Measurements from ENCODE around the gene TMEM221.
"Not testable (repeated sequence)": the region's sequence is repeated elsewhere in the genome, so short reads cannot be mapped to it uniquely, and the experiment has no call there.

The TMEM221 gene

DNA sequence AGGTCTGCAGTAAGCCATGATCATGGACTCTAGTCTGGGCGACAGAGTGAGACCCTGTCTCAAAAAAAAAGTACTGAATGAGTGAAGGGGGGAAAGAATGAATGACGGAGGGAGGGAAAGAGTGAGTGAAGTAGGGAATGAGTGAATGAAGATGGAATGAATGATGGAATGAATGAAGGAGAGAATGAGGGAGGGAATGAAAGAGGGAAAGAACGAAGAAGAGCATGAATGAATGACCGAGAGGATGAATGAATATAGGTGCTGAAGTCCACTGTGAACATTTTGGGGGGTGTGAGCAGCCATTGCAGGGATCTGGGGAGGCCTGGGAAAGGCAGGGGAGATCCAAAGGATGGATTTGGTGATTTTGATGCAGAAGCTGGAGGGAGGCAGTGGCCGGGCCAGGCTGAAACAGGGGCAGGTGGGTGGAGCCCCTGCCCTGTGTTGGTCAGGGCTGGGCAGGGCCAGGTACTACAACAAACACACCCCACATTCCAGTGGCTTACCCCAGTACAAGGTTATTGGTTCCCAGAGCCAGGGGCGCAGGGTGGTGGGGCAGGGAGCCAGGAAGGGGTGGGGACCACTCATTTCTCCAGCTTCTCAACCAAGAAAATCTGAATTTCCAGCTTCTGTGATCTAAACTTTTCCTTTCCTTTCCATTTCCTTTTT is 36.2 kb upstream of the TMEM221 start:
- Histone ChIP-seq H3K27me3 (ENCODE audit: control insufficient read depth, insufficient read depth, low read length) (no peaks in the 10 kb centered on the region), H3K9me3 (ENCODE audit: control insufficient read depth, insufficient read depth, low read length) (no peaks in the 10 kb centered on the region), H3K4me1 (ENCODE audit: control insufficient read depth, insufficient read depth, low read length) (peaks cover 2% of the 10 kb centered on the region), H3K36me3 (ENCODE audit: control insufficient read depth, insufficient read depth, low read length) (no peaks in the 10 kb centered on the region), H3K9ac (ENCODE audit: low read depth, low read length) (no peak overlapping the region), H3K4me3 (ENCODE audit: low read depth, low read length) (no peak overlapping the region)

DNA sequence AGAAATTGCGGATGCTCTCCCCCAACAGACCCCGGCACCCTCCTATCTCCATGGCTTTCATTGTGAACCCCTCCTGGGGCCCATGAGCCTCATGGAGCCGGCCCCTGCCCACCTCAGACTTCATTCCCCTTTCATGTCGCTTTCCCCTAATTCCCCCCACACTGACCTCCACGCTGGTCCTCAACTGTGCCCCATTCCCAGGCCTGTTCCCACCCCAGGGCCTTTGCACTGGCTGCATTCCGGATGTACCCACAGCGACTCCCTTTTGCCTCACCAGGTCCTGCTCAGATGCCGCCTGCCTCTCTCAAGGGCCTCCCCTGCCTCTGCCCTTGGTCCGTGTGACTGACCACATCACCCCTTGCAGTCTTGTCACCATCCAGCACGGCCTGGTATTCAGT is 35.1 kb upstream of the TMEM221 start:
- H3K4me1 ChIP-seq (ENCODE audit: control insufficient read depth, insufficient read depth, low read length) = peaks cover 2% of the 10 kb centered on the region
- H3K27me3 ChIP-seq (ENCODE audit: control insufficient read depth, insufficient read depth, low read length) = no peaks in the 10 kb centered on the region
- no peaks in the 10 kb centered on the region for H3K36me3 ChIP-seq (ENCODE audit: control insufficient read depth, insufficient read depth, low read length)
- H3K4me3 ChIP-seq (ENCODE audit: low read depth, low read length) = no peak overlapping the region
- H3K9ac ChIP-seq (ENCODE audit: low read depth, low read length) = no peak overlapping the region
- no peaks in the 10 kb centered on the region for H3K9me3 ChIP-seq (ENCODE audit: control insufficient read depth, insufficient read depth, low read length)

DNA sequence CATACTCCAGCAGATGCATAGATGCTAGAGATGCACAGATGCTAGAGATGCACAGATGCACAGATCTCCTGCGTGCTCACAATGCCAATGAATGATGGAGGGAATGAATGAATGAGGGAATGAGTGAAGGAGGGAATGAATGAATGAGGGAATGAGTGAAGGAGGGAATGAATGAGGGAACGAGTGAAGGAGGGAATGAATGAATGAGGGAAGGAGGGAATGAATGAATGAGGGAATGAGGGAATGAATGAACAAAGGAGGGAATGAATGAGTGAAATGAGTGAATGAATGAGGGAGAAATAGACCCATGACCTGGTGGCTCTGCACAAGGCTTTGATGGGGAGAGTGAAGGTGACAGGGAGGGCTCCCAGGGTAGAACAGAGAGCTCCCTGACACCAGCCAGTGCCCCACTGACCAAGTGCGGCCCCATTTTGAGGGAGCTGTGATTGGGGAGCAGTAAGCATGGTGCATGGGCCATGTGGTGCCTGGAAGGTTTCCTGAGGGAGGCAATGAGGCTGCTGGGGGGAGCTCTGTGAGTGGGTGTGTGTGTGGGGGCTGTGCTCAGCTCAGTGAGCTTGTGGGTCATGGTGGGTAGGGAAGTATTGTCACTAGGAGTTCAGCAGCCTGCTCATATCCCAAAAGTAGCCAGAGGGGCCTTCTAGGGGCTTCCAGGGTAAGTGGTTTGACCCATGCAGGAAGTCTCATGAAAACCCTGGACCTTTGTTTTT is 34.6 kb upstream of the TMEM221 start:
- H3K36me3 ChIP-seq (ENCODE audit: control insufficient read depth, insufficient read depth, low read length) = no peaks in the 10 kb centered on the region
- H3K4me3 ChIP-seq (ENCODE audit: low read depth, low read length) = no peak overlapping the region
- no peak overlapping the region for H3K9ac ChIP-seq (ENCODE audit: low read depth, low read length)
- H3K9me3 ChIP-seq (ENCODE audit: control insufficient read depth, insufficient read depth, low read length) = no peaks in the 10 kb centered on the region
- no peaks in the 10 kb centered on the region for H3K27me3 ChIP-seq (ENCODE audit: control insufficient read depth, insufficient read depth, low read length)
- no peaks in the 10 kb centered on the region for H3K4me1 ChIP-seq (ENCODE audit: control insufficient read depth, insufficient read depth, low read length)

- Histone ChIP-seq H3K27me3 (ENCODE audit: control insufficient read depth, insufficient read depth, low read length) (no peaks in the 10 kb centered on the region), H3K9ac (ENCODE audit: low read depth, low read length) (no peak overlapping the region)
Observed at GRCh38 chr19:17481986-17482385, 33.5 kb upstream of the TMEM221 start.

DNA sequence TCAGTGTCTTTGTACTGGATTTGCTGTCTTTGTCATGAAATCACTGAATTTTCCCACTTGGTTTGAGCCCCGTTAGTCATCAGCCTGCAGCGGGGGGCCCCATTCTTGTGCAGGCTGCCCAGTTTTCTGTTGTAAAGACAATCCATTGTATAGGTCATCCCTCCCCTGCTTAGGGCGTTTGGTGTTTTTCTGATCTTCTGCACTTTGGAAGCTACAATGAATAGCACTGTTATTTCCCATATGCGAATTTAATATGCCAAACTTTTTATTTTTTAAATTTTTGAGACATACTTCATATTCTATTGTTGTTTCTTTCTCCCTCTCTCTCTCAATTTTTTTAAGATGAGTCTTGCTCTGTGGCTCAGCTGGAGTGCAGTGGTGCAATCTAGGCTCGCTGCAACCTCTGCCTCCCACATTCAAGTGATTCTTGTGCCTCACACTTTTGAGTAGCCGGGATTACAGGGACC is 30.9 kb upstream of the TMEM221 start:
- H3K4me3 ChIP-seq (ENCODE audit: low read depth, low read length) = no peak overlapping the region
- H3K9me3 ChIP-seq (ENCODE audit: control insufficient read depth, insufficient read depth, low read length) = no peaks in the 10 kb centered on the region
- H3K27me3 ChIP-seq (ENCODE audit: control insufficient read depth, insufficient read depth, low read length) = no peaks in the 10 kb centered on the region
- no peaks in the 10 kb centered on the region for H3K4me1 ChIP-seq (ENCODE audit: control insufficient read depth, insufficient read depth, low read length)
- no peaks in the 10 kb centered on the region for H3K36me3 ChIP-seq (ENCODE audit: control insufficient read depth, insufficient read depth, low read length)
- no peak overlapping the region for H3K9ac ChIP-seq (ENCODE audit: low read depth, low read length)

More at GRCh38 chr19:17481986-17482385, 33.5 kb upstream of the TMEM221 start:
- Histone ChIP-seq H3K36me3 (ENCODE audit: control insufficient read depth, insufficient read depth, low read length) (no peaks in the 10 kb centered on the region), H3K4me1 (ENCODE audit: control insufficient read depth, insufficient read depth, low read length) (no peaks in the 10 kb centered on the region), H3K4me3 (ENCODE audit: low read depth, low read length) (no peak overlapping the region), H3K9me3 (ENCODE audit: control insufficient read depth, insufficient read depth, low read length) (no peaks in the 10 kb centered on the region)

DNA sequence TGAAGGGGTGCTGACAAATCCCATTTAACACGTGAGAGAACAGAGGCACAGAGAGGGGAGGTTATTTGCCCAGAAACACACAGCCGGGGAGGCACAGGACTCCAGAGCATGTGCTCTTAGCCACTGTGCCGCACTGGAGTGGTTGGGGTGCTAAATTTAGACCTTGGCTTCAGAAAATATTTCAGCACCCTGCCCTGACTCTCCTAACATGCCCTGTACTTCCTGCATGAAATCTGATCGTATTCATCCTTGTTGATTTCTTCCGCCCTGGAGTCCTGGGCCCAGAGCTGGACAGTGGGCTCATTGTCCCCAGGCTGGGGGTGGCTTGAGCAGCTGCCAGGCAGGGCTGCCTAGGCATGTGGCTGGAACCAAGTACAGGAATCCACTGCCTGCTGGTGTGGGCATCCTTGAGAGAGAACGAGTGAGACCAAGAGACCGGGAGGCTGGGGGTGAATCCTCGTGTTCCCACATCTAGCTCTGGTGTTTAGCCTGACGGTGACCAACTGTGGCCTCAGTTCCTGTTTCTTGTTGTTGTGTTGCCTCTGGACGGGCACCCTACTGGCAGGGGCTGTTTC is 27.2 kb upstream of the TMEM221 start:
- Histone ChIP-seq H3K36me3 (ENCODE audit: control insufficient read depth, insufficient read depth, low read length) (no peaks in the 10 kb centered on the region), H3K4me3 (ENCODE audit: low read depth, low read length) (no peak overlapping the region), H3K4me1 (ENCODE audit: control insufficient read depth, insufficient read depth, low read length) (no peaks in the 10 kb centered on the region), H3K27me3 (ENCODE audit: control insufficient read depth, insufficient read depth, low read length) (peaks cover 5% of the 10 kb centered on the region), H3K9me3 (ENCODE audit: control insufficient read depth, insufficient read depth, low read length) (no peaks in the 10 kb centered on the region), H3K9ac (ENCODE audit: low read depth, low read length) (no peak overlapping the region)

GRCh38 chr19:17475011-17475540 is 26.6 kb upstream of the TMEM221 start:
- H3K9ac ChIP-seq (ENCODE audit: low read depth, low read length); H3K27me3 ChIP-seq (ENCODE audit: control insufficient read depth, insufficient read depth, low read length); H3K4me1 ChIP-seq (ENCODE audit: control insufficient read depth, insufficient read depth, low read length); H3K4me3 ChIP-seq (ENCODE audit: low read depth, low read length); H3K36me3 ChIP-seq (ENCODE audit: control insufficient read depth, insufficient read depth, low read length); H3K9me3 ChIP-seq (ENCODE audit: control insufficient read depth, insufficient read depth, low read length): not testable (repeated sequence)

DNA sequence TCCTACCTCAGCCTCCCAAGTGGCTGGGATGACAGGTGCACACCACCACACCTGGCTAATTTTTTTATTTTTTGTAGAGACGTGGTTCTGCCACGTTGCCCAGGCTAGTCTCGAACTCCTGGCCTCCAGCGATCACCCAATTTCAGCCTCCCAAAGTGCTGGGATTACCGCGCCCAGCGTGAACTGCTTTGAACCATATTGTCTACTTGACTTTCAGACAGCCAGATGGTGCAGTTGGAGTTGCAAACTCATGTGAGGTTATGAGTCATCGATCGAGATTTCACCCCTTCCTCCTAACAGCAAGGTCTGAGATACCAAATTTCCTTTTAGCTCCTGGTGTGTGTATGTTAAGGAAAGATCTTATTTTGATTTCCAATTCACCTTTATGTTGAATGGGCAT is 24.6 kb upstream of the TMEM221 start:
- Histone ChIP-seq H3K4me1 (ENCODE audit: control insufficient read depth, insufficient read depth, low read length) (no peaks in the 10 kb centered on the region), H3K9me3 (ENCODE audit: control insufficient read depth, insufficient read depth, low read length) (no peaks in the 10 kb centered on the region), H3K36me3 (ENCODE audit: control insufficient read depth, insufficient read depth, low read length) (no peaks in the 10 kb centered on the region), H3K27me3 (ENCODE audit: control insufficient read depth, insufficient read depth, low read length) (peaks cover 12% of the 10 kb centered on the region), H3K9ac (ENCODE audit: low read depth, low read length) (no peak overlapping the region), H3K4me3 (ENCODE audit: low read depth, low read length) (no peak overlapping the region)

- Histone ChIP-seq H3K4me3 (ENCODE audit: low read depth, low read length) (peak overlapping the region; percentile 66), H3K4me1 (ENCODE audit: control insufficient read depth, insufficient read depth, low read length) (no peaks in the 10 kb centered on the region), H3K27me3 (ENCODE audit: control insufficient read depth, insufficient read depth, low read length) (peaks cover 19% of the 10 kb centered on the region), H3K9ac (ENCODE audit: low read depth, low read length) (no peak overlapping the region), H3K9me3 (ENCODE audit: control insufficient read depth, insufficient read depth, low read length) (no peaks in the 10 kb centered on the region), H3K36me3 (ENCODE audit: control insufficient read depth, insufficient read depth, low read length) (no peaks in the 10 kb centered on the region)
Observed at GRCh38 chr19:17471410-17472125, 23.1 kb upstream of the TMEM221 start.

DNA sequence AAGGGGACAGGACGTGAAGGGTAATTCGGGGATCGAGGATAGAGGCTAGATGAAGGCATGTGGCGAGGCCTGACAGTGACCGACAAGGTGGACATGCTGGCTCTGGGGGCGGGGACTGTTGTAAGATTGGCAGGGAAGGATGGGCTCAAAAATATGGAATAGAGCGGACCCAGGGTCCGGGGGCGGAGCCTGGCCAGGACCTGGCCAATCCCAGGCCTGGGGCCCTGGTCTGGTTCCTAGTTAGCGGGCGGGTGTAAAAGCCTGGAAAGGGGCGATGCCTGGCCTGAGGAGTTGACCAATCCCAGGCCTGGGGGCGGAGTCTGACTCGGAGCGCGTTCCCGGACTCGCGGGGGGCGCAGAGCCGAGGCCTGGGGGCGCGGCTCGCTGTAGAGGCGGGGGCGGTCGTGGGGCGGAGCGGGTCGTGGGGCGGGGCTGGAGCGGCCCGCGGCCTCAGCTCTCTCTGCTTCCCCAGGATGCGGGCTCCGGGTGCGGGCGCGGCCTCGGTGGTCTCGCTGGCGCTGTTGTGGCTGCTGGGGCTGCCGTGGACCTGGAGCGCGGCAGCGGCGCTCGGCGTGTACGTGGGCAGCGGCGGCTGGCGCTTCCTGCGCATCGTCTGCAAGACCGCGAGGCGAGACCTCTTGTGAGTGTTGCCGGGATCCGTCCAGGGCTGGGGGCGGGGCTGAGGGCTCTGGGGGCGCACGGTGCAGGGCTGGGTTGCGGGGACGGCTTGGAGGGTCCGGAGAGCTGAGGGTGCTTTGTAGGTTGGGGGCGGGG is 21.8 kb upstream of the TMEM221 start, which contains the start of gene SLC27A1:
Gene SLC27A1, plus strand, starts transcription at position 457 of the 774 bp plus-strand sequence. Its CDS starts 17 bp downstream, at position 474.
- no peak within 1 kb of the TSS for H3K9ac ChIP-seq (ENCODE audit: low read depth, low read length)
- H3K4me3 ChIP-seq (ENCODE audit: low read depth, low read length) = peak within 1 kb of the TSS; percentile 97
- no peaks in the 10 kb centered on the region for H3K4me1 ChIP-seq (ENCODE audit: control insufficient read depth, insufficient read depth, low read length)
- H3K36me3 ChIP-seq (ENCODE audit: control insufficient read depth, insufficient read depth, low read length) = no peaks in the 10 kb centered on the region
- H3K9me3 ChIP-seq (ENCODE audit: control insufficient read depth, insufficient read depth, low read length) = no peaks in the 10 kb centered on the region
- H3K27me3 ChIP-seq (ENCODE audit: control insufficient read depth, insufficient read depth, low read length) = peaks cover 19% of the 10 kb centered on the region
